IPS DF 4.7 (cell line): Measurements from ENCODE around the gene JADE2.
A peak's percentile ranks its signal among the peaks of the same experiment; 100 is the strongest.

Source experiments
- DNase-seq: peaks from one replicate; pipeline ENCODE4 v3.0.0-alpha.2; 2013; ENCODE audit warnings: low spot score; ENCODE audit errors: extremely low read depth

Gene JADE2

DNA sequence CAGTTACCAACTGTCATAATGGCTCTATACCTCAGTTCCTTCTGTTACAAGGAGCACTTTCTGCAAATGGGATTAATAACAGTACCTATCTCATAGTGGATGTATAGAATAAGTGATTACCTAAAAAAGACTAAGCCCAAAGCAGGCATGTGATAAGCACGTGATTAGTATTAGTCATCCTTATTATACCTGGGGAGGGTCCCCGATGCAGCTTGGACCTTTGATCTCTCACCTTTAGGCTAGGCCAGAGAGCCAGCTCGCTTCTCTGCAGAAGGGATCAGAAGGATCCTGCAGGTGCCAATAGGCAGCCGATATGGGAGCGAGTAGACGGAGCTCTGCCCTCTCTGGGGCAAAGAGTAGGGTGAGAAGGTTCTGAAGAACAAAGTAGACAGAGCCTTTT is 4.0 kb downstream of the JADE2 start:
- no peak for DNase-seq

DNA sequence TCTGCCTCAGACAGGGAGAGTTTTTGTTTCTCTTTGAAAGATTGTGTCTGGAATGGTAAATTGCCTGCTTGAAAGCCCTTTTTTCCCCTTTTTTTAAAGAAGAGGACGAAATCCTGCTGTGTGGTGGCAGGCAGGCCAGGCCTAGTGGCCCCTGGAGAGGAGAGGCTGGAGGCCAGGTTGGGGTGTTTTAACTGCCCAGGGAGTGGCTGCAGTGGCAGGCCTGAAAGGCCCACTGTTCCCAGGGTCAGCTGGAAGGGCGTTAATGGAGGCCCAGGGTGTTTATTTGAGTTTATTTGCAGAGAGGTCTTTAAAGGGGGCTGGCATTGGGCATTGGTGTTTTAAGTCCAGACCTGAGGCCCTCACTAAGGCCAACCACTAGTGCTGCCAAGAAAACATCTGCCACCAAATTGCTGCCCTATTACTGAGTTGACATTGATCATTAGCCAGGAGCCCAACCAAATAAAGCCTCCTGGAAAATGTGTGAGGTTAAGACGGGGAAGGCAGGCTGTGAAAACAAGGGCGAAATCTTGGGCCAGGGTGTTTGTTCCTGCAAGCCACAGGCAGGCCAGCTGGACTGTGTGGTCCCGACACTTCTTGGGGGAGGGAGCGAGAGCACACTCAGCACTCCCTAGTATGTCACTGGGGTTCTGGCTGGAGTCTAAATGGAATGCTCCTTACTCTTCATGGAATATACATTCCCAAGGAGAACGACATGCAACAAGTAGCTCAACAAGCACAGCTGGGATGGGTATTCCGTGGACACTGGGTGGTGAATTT is 5.0 kb downstream of the JADE2 start:
- no peak for DNase-seq

DNA sequence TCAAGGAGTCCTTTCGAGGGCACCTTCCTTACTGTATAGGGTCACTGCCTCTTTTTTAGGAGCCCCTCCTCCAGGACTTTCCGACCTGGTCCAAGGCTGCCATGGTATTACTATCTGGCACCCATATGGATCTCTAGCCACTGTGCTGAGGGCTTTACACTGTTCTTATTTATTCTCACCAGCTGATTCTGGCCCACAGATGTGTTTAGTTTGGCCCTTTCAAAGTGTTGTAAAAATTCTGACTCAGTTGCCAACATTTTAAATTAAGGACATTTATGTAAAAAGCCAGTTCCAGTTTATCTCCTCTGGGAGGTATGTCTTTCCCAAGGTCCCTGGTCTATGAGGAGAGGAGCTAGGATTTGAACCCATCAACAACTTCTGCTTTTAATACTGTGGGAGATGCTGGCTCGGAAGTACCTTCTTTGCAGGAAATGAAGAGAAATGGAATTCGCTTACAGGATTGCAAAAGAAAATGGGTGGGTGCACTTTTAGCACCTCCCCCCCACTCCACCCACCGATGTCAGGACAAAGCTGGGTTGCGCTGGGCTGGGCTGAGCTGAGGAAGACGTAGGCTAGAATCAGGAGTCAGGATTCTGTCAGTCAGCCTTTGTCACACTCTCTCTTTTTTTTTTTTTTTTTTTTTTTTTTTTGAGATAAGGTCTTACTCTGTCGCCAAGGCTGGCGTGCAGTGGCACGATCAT is 7.8 kb downstream of the JADE2 start:
- DNase-seq = no peak

DNA sequence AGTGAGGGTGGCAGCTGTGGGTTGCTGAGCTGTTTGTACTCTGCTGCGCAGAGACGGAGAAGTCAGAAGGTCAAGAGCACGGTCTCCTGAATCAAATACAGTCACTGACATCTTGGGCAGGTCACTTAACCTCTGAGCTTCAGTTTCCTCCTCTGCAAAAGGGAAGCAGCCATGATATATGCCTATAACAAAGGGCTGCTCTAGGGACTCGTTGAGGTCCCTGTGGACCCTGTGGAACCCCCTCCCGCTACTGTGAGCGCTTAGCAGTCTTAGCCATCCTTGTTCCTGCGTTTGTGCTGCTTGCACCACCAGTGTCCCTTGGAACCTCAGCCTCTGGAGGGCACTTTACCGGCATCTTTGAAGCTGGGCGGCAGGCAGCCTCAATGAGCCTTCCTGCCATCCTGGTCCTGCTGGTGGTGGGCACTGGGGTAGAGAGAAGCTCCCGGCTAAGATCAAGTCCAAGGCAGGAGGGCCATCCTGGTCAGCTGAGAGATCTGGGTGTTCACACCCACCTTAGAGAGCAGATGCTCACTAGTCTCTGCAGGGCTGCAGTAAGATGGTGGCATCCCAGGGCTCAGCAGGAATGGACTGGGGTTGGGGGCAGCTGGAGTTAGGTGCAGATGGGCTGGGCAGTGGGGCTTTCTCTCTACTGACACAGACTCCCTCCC is 8.7 kb downstream of the JADE2 start:
- DNase-seq = no peak

DNA sequence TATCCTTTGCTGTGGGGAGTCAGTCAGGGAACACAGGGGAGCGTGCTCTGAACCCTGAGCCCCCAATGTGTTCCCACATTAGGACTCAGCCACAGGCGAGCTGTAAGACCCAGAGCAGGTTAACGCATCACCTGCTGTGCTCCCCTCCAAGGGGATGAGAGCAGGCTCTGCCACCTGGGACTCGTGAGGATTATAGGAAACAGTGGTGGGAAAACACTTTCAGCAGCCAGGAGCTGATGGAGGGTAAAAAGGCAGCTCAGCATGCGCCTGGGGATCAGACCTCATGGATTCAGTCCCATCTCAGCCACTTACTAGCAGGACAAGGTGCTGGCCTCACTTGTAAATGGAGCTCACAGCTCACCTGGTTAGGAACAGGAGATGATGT is 9.2 kb downstream of the JADE2 start:
- no peak for DNase-seq

DNA sequence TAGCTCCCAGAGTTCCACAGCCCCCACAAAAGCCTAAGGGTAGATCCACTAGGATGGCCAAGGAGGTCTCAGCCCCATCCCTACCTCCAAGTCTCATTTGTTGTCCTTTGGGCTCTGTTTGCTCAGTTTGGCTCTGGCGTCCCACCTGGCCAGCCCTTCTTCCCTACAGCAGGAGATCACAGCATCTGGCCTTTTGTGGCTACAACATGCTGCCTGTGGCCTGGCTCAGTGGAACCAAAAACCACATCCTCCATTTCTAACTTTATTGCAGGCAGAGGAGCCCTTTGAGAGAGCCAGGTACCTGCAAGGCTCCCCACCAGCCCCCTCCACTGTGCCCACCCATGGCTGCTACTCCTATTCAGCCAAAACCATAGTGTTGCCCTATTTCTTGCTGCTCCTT is 11.4 kb downstream of the JADE2 start:
- no peak for DNase-seq

DNA sequence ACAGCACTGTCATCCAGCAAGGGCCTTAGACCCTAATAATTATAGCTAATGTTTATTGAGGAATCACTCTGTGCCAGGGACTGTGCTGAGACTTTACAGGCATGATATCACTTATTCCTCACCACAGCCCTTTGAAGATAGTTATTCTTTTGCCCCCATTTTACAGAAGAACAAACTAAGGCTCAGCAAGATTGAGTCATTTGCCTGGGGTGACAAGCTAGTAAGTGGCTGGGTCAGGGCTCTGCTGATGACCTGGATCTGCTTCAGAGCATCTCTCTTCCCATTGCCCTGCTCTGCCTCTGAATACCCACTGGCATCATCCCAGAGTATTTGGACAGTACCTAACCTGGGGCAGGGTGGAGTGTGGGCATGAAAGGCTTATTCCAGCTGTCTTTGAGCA is 11.8 kb downstream of the JADE2 start:
- DNase-seq = no peak

DNA sequence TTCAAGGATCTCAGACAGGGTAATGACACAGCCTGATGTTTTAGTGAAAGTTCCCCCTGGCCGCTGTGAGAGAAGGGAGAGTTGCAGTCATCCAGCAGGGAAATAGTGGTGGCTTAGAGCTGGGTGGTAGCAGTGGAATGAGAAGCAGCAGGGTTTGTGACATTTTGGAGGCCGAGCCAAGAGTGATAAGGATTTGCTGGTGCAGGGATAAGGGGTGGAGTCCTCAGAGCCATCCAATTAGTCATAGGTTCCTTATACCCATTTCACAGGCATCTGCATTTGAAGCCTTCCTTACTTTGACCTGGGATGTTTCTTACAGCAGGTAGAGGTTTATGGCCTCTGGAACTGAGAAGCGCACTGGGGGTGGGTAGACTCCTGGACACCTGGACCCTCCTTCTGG is 12.8 kb downstream of the JADE2 start:
- DNase-seq = no peak

DNA sequence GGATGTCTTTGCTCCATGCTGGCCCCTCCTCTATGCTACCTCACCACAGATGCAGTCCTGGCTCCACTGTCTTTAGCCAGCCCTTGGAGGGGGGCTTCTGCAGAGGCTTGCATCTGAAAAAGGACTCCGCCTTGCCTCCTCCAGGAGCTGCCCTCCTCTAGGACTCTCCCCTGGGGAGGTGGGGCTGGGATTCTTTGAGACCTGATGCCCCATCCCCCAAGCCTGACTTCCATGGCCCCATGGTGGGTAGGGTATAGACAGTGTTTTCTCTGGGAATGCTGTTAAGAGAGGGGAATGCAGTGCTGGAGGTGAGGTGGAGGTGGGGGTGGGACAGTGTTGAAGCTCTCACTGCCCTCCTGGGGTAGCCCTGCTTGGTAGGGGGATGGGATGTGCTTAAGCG is 14.3 kb downstream of the JADE2 start:
- peak; percentile 90 for DNase-seq

DNA sequence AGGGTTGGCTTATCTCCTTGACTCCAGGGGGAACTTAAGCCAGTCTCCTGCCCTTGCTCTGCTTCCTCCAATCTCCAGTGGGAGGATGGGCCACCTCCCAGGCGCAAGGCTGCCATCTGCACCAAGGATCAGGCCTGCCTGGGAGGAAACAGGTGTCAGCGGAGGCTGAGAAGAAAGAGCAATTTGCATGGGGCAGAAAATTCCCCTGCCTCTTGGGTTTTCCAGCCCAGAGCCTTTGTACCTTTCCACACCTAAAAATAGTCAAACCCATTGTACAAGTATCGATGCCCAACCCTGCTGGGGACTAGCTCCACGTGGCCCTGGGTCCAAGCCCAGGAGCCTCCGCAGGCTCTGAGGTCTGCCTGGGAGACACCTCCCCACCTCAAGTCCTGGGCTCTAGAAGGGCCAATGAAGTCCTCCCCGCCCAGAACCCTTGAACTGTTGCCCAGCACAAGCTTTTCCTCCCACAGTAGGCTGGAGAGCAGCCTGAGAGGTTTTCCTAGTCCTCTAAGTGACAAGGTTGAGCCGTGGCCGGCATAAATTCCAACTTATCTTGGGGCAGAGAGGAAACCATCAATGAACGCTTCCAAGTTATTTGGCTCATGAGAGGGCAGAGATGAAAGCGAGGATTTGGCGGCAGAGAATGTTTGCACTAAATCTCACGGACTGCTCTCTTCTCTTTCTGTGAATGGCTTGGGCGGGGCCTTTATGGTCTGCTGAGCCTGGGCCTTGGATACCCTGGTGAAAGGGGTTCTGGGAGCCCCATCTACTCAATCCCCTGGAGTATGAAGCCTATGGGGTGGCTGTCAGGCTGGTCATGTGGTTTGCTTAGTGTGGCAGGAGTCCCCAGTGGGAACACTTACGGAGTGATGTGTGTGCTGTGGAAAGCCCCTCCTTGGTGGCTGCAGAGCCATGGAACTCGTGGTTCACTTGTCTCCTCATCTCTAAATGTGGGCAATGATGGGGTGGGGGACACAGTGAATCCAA is 15.6 kb downstream of the JADE2 start:
- no peak for DNase-seq

DNA sequence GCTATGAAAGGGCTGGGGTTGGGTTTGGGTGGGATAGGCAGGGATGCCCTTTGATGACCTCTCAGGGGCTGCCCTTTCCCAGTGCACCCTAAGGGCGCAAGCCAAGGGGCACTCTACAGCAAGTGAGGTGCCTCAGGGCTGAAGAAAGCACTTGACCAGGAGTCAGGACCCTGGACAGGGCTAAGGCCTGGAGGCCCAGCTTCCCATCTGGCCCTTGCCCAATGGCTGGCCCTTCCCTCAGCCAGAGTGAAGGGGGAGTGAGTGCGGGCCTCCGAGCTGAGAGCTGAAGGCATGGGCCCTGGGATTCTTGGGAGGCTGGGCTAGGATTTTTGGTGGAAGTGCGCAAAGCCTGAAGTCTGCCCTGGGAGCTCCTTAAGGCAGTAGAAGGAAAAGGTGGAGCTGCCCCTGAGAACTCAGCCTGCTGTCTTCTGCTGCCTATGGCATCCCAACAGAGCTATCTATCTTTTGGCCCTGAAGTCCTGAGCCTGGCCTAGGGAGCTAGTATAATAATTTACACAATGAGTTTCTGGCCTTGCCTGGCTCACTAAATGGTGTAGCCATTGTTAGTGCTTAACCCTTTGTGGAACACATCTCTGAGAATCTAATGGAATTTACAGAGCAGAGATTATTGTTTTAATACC is 16.4 kb downstream of the JADE2 start:
- no peak for DNase-seq

DNA sequence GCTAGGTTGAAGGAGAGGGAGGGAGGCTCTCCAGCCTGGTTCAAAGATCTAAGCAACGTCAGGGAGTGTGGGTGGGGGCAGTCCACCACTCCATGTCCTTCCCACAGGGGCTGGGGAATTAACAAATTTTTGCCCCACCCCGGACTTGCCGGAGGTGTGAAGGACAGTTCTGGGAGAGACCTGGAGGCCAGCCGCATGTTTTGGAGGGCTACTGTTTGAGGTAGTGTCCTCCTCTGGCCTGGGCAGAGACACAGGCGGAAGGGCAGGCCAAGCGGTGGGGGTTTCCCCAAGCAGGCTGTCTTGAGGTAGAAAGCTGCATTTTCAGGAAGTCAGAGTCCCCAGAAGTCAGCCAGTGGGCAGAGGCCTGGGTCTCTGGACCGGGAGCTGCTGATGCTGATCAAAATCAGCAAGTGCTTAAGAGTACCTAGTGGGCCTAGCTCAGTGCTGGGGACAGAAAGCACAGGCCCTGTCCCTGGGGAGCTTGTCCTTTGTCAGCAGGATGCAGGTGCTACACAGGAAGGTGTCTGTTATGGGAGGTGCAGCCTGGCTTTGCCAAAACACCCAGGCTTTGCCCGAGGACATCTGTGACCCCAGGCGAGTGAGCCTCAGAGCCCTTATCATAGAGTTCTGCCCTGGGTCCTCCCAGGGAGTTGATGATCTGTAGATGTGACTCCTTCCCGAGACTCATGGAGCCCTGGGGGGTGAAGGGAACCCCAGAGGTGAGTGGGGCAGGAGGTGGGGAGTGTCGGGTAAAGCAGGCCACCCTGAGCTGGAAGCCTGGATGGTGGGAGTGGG is 18.5 kb downstream of the JADE2 start:
- DNase-seq = no peak

DNA sequence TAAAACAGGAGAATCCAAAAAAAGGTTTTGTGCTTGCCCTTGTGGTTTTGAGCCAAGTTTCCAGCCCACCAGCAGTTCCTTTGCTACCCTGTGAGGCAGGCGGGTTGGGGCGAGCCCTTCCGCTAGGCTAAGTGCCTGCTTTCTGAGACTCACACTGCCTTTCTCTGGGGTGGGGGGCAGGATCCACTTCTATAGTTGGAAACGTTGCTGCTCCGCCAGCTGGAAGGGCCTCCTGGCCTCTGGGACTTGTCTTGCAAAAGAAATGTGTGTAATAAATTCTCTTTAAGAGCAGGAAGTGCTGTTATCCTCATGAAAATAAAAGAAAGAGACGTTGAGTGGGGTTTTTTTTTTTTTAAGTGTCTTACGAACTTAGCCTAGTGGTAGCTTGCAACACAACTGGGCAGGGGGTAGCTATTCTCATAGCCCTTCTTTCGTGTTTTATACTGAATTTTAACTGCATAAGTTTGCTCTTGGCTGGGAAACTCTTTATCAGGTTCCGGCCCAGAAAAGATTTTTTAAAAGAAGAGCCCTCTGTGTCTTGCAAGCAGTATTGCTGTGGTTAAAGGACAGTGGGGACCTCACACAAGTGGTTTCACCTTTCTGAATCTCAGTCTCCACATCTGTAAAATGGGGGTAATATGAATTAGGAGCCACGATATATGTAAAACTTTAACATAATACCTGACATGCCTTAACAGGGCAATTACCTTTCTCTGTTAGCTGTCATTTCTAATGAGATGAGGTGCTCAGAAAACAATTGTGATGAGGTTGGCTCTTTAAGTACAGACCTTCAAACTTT is 19.8 kb downstream of the JADE2 start:
- DNase-seq = no peak

DNA sequence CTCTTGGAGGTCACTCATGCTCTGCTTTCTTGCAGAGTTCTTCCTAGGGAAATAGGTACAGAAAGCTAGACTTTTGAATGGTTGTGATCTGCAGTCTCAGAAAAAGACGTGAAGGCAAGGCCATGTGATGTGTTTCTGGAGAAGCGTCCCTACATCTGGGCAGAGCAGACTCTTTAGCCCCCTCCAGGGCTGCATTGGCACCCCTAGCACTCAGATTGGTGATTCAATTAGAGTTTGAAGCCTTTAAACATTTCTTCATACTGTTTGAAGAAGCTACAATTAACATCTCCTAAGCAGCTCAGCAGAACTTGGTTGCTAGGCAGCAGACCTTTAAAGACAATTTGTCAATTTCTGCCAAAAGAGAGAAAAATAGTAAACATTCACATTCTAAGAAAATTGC is 21.6 kb downstream of the JADE2 start:
- no peak for DNase-seq

DNA sequence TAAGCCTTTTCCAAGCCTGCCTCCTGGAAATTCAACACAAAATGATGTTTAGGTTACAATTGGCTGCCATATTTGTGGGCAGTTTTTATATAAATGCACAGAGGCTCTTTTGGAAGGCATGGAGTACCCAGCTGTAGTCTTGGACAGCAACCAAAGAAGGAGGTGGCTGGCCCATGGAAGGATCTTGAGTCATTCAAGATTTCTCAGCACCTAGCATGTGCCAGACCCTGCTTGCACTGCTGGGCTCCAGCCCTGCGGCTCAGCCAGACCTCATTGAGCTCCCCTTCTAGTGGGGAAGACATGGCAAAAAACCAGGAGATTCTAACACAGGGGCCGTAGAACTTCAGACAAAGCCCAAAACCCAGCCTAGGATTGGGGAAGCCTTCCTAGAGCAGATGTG is 22.1 kb downstream of the JADE2 start:
- DNase-seq = no peak

DNA sequence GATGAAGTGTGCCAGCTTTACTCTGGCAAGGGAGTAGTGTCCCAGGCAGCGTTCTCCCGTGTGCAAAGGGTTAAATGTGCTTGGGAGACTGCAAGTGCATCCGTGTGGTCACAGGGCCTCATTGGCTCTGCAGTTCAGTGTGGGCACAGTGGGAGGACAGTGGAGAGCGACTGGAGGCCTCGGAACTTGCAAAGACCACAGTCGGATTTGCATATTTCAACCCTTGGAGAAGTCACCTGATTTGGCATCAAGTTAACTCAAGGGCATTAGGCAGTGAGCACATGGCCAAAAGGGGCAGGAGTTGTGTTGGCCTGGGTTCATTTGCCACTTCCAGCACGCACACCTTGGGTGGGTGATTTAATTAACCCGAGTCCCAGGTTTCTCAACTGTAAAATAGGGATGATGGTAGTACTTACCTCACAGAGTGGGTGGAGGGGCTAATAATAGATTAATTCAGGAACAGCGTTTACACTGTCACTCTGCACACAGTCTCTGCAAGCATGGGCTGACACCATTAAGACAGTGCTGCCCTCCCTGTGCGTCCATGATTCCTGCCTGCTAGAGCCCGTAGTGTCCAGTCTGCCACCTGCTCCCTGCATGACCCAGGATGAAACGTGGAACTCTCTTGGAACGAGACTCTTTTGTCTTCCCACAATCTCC is 22.7 kb downstream of the JADE2 start:
- no peak for DNase-seq

DNA sequence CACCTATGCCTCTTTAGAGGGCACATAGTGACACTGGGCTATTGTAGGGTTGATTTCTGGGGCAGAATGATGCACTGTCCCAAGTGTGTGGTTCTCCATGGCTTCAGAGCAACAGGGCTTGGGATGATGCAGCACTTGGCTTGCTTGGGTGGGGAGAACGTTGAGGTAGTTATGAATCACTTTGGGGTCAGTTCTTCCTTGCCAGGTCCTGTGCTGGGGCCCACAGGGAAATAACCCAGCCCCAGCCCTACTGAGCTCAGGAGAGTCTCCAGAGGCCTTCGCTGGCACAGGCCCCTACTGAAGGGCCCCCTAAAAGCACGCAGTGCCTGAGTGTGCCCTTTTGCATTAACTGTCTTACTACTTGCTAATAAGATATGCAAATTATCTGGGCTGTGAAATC is 24.2 kb downstream of the JADE2 start:
- no peak for DNase-seq

DNA sequence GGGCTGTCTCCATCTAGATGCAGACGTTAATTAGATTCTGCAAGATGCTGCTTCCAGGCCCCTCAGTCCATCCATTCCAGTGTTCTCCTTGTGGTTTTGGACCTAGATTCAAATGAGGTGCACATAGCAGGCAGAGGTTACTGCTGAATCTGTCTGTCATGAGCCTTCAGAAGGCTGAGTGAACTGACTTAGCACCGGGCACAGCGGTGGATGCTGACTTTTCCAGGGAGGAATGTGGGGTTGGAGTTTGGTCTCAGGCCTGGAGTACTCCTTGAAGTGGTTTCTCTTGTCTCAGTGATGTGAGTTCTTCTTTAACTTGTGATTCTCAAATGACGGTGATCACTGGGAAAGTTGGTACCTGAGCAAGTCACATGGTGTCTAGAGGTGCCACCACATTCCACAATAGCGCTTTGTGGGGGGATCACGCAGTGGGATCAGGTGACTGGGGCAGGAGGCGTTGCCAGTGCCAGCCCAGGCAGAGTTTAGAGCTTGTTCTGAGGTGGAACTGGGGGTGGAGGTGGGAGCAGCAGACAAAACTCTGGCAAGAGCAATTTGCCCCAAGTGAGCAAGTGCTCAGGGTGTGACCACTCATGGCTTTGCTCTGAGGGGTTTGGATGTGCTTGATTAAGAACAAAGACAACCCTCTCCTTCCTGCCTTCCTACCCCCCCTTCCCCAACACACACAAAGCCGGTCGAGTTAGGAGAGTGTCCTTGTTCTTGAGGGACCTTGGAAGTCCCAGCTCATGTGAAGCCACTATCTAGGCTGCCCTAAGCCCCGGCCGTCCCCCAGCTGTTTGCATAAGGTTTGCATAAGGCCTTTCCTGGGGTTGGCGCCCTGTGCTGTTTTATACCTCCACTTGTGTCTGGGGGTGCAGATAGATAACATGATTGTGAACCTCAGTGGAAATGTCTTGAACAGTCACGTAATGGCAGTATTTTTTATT is 25.1 kb downstream of the JADE2 start:
- no peak for DNase-seq
